DMS 273 treated with DMSO at 0.1 percent for 48 hours (cell line): ENCODE data around the gene CDH12.

ENCODE experiments used
- DNase-seq: peaks from one replicate; lab custom pipeline; 2025; lab: John Stamatoyannopoulos, UW

The CDH12 gene

DNA sequence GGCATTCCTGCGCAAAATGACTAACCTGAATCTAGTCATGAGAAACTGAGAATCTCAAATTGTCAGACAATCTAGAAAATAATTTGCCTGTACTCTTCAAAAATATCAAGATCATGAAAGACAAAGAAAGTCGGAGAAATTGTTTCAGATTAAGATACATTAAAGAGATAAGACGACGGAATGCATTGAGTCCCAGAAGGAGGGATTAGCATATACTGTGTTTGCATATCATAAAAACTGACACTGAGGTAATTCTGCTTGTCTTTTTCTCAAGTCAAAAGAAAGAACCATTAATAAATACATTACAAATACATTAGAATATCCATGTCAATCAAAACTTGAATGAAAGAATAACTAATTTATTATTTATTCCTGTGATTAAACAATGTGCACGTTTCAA, 88.4 kb downstream of the CDH12 start:
- no peak for DNase-seq

- DNase-seq = no peak
Observed at GRCh38 chr5:22757776-22758175, 95.4 kb downstream of the CDH12 start.

- DNase-seq = peak; percentile 95
Observed at GRCh38 chr5:22754155-22754554, 99.0 kb downstream of the CDH12 start.

- DNase-seq = peak; percentile 78
Observed at GRCh38 chr5:22751536-22751935, 101.6 kb downstream of the CDH12 start.

- no peak for DNase-seq
Observed at GRCh38 chr5:22736443-22737003, 116.6 kb downstream of the CDH12 start.

DNA sequence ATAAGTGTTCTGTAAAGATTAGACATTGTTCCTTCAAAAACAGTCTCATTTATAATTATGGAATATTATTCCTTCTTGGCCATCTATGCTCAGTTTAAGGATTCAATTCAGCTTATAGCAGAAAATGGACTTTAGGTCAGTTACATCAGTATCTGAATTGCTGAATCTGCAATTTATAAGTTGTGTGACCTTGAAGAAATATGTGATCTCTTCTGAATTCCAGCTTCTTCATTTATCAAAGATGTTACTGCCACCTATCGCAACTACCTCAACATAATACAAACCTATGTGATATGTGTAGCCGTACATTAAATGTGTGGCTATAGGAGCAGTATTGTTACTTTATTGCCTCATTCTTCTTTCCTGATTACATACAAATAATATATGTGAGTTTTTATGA, 118.2 kb downstream of the CDH12 start:
- DNase-seq = no peak

GRCh38 chr5:22728610-22729009, 124.5 kb downstream of the CDH12 start:
- no peak for DNase-seq

DNA sequence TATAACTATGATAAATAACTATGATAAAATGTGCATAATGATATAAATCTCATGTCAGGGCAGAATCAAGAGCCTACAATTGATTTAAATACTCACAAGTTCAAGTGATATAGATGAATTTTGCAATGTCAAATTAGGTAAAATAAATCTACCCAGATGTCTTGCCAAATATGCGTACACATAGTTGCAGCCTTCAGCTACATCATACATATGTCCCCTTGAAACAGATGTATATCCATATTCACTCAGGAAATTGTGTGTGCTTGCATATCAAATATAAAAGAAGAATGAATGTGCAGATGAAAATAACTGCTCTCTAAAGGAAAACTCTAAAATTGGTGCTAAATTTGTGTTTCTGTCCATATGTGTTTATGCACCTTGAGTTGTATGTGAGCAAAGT, 130.7 kb downstream of the CDH12 start:
- DNase-seq = no peak

GRCh38 chr5:22722056-22722455, 131.1 kb downstream of the CDH12 start:
- no peak for DNase-seq

DNA sequence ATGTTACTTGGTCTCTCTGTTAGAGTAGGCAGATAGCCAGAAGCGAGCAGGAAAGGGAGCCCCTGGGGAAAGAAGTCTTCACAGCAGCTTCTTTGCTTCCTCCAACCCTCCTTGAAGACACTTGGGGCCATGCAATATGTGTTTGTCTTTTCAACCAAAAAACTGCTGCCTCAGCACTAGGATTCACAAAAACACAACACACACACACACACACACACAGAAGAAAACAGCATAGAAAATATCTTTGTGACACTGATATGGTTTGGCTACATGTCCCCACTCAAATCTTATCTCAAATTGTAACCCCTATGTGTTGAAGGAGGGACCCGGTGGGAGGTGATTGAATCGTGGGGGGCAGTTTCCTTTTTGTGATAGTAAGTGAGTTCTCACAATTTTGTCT, 133.3 kb downstream of the CDH12 start:
- DNase-seq = no peak

DNA sequence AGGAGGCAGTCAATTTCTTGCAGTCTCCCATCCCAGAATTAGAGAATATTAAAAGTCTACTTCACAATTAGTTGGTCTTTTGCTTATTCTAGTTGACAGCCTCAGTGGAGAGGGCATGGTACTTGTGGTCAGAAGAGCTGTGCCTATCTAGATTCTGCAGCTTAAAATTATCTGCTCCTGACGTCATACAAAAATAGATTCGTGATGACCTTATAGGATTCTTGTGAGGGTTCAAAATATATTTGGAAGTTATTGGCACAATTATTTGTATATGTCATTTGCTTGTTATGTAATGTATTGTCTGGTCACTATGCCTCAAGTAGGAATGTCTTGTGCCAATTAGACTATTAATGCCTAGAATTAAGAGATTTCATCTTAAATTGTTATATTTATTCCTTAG, 142.5 kb downstream of the CDH12 start:
- DNase-seq = no peak

DNA sequence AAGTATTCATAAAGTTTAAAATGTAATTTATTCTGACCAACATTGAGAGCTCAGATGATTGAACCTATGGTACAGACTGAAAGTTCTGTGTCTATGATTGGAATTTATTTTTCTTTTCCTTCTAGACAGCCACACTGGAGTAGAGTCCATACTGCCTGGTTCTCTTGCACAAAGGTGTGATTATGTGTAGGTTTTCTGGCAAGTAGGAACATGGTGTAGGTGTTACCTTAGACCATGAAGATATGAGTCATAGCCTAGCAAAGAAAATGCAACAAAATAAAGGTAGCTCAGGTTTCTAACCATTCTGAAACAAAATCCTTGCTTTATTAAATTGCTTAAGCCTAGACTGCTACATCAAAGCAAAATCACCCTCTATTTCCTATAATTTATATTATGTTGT, 143.4 kb downstream of the CDH12 start:
- no peak for DNase-seq

- DNase-seq = no peak
Observed at GRCh38 chr5:22708770-22709328, 144.3 kb downstream of the CDH12 start.

GRCh38 chr5:22706901-22707300, 146.2 kb downstream of the CDH12 start:
- DNase-seq = no peak

- no peak for DNase-seq
Observed at GRCh38 chr5:22699319-22699718, 153.8 kb downstream of the CDH12 start.

GRCh38 chr5:22693121-22693520, 160.0 kb downstream of the CDH12 start:
- DNase-seq = no peak

DNA sequence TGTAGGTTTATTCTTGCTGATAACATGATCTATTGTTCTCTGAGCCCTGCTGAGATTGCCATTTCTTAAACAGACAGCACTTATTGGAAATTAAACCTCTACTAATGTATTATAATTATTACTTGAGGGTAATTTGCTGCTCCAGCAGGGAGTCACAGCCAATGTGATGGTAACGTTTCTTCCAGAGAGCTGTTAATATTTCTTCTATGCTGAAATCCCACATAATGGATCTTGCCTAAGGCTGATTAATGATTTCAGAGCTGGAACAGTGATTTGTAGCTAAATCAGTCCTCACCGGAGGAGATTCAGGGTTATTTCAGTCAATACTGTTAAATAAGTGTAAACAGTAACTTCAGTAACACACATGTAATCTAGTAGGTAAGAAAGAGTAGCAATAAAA, 170.1 kb downstream of the CDH12 start:
- no peak for DNase-seq

DNA sequence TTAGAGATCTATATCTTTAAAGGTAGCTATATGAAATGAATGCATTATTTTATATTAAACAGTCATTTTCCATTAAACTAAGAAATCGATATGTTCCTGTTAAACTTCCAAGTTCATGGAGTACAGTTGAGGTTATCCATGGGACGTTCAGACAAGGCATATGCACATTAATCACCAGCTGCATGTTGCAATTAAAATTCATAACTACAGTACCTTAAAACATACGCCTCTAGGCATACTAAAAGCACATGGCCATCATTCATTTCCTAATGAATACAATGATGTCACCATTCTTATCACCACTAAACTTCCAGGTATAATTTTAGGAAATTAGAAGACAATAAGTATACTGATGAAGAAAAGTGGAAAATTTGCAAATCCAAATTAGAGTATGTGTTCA, 174.3 kb downstream of the CDH12 start:
- no peak for DNase-seq

DNA sequence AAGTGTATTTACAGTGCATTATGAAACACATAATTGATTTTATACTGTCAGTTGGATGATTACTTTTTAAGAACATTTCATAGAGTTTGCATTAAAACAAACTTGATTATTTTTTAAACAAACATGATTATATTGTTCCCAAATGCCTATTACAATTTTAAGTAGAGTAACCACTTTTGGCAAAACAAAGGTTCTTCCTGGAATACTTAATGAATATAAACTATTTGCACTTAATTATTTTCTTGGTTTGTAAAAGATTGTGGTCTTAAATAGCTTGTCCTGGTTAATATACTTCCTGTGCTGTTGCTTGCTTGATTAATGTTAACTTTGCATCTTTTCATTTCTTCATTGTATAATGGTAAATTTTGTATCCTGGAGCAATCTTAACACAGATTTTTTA, 180.0 kb downstream of the CDH12 start:
- no peak for DNase-seq

- DNase-seq = no peak
Observed at GRCh38 chr5:22669345-22669744, 183.8 kb downstream of the CDH12 start.

DNA sequence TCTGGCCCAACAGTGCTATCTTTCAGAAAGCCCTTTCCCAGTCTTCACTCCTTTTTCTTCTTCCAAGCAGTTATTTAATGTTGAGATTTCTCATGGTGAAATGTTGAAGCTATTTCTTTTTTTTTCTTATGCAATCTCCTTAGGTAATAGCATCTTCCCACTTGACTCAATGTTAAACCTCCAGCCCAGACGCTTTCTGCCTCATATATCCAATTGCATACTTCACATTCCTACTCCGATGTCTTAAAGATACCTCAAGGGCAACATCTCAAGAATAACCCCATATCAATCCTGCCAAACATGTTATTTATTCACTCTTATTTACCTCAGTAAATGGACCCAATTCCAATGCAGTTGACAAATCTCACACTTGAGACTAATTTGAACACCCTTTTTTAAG, 187.3 kb downstream of the CDH12 start:
- no peak for DNase-seq

DNA sequence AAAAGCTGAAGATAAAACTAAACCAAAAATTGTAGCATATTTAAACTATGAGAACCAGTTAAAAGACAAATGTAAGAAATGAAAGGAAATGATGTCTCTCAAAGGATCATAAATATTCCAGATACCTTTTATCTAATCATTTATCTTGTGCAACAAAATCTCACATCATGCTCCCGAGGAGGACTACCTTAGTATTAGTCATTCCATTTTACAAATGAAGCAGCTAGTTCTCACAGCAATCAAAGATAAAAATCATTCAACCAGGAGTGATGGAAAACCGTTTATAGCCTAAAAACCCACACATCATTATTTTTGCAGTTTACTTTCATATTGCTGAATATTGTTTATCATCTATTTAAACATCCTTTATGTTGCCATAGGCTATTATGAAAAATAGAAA, 190.0 kb downstream of the CDH12 start:
- DNase-seq = no peak

GRCh38 chr5:22662391-22662790, 190.8 kb downstream of the CDH12 start:
- DNase-seq = no peak

GRCh38 chr5:22651355-22651754, 201.8 kb downstream of the CDH12 start:
- DNase-seq = peak; percentile 84

- DNase-seq = no peak
Observed at GRCh38 chr5:22650511-22650910, 202.6 kb downstream of the CDH12 start.
